HFF-Myc (cell line): Measurements from ENCODE around the gene UGT1A6.

Experiments used
- DNase-seq: peaks from one replicate; pipeline ENCODE4 v3.0.0-alpha.2; 2011; ENCODE audit warnings: low read depth; ENCODE audit errors: extremely low read depth
- H3K4me3 ChIP-seq: replicated peaks from 2 replicates; pipeline ENCODE4 v1.5.1; 2011; ENCODE audit warnings: low read depth, mild to moderate bottlenecking, control low read depth, low read length
- CTCF ChIP-seq: IDR thresholded peaks from 2 replicates; pipeline ENCODE4 v1.5.1; 2012; ENCODE audit warnings: mild to moderate bottlenecking, low read depth, low read length, control low read depth; ENCODE audit errors: missing control alignments

The UGT1A6 gene

GRCh38 chr2:233681521-233682099 lies 11.1 kb upstream of the UGT1A6 start, which contains the start of gene UGT1A7:
Gene UGT1A7 (plus strand): TSS chr2:233681901. CDS start chr2:233681938, 37 bp downstream.
- no peak within 1 kb of the TSS for H3K4me3 ChIP-seq
- no peak for TF ChIP-seq CTCF
- DNase-seq: no peak

- no peak for TF ChIP-seq CTCF
- H3K4me3 ChIP-seq: no peak overlapping the region
- DNase-seq: no peak
These were observed 8.1 kb upstream of the UGT1A6 start for GRCh38 chr2:233684640-233685039.

GRCh38 chr2:233686928-233687327 lies 5.8 kb upstream of the UGT1A6 start:
- H3K4me3 ChIP-seq: no peak overlapping the region
- TF ChIP-seq CTCF: no peak
- no peak for DNase-seq

- no peak for DNase-seq
- TF ChIP-seq CTCF: no peak
- no peak overlapping the region for H3K4me3 ChIP-seq
These were observed 4.3 kb upstream of the UGT1A6 start for GRCh38 chr2:233688341-233688740.

GRCh38 chr2:233689031-233689430 lies 3.7 kb upstream of the UGT1A6 start:
- no peak for DNase-seq
- H3K4me3 ChIP-seq: no peak overlapping the region
- TF ChIP-seq CTCF: no peak

- no peak for DNase-seq
- no peak for TF ChIP-seq CTCF
- H3K4me3 ChIP-seq: no peak overlapping the region
These were observed 3.2 kb upstream of the UGT1A6 start for GRCh38 chr2:233689501-233689900.

- no peak overlapping the region for H3K4me3 ChIP-seq
- no peak for DNase-seq
- TF ChIP-seq CTCF: no peak
These were observed 2.2 kb upstream of the UGT1A6 start for GRCh38 chr2:233690444-233690843.
